H1 (cell line): ENCODE data around the gene TBX2. TPM values are rescaled to one million over a fixed set of nuclear protein-coding genes. Genes with fewer than 3 reads are reported as not detected.

ENCODE experiments used
- BACH1 ChIP-seq: IDR thresholded peaks from 2 replicates; pipeline ENCODE4 v1.6.1; 2012; ENCODE audit warnings: low read length, improper control_type of control experiment
- EP300 ChIP-seq, 2 experiments: IDR thresholded peaks; 1 replicate in 1 of 2; 2 replicates in 1 of 2; pipeline ENCODE4 v1.6.1; 2011 to 2012; ENCODE audit warnings: low read depth in 2 of 2, low read length in 2 of 2, mild to moderate bottlenecking in 2 of 2, borderline replicate concordance in 1 of 2, inconsistent platforms in 1 of 2, moderate library complexity in 1 of 2
- GTF2F1 ChIP-seq: IDR thresholded peaks from 2 replicates; pipeline ENCODE4 v1.6.1; 2012; ENCODE audit warnings: low read depth, low read length, improper control_type of control experiment, borderline replicate concordance
- JUN ChIP-seq: IDR thresholded peaks from 2 replicates; pipeline ENCODE4 v1.6.1; 2011; ENCODE audit warnings: low read depth, mild to moderate bottlenecking, improper control_type of control experiment, low read length
- KDM4A ChIP-seq: IDR thresholded peaks from one replicate; pipeline ENCODE4 v1.7.1; 2012; ENCODE audit warnings: low read depth, mild to moderate bottlenecking, moderate library complexity, low read length, inconsistent platforms; ENCODE audit not compliant: severe bottlenecking
- NANOG ChIP-seq: IDR thresholded peaks from 2 replicates; pipeline ENCODE4 v1.6.1; 2011; ENCODE audit warnings: low read length, low read depth, mild to moderate bottlenecking, inconsistent platforms; ENCODE audit not compliant: insufficient read depth, poor library complexity, severe bottlenecking
- POLR2AphosphoS5 ChIP-seq: IDR thresholded peaks from 2 replicates; pipeline ENCODE4 v1.6.1; 2011; ENCODE audit warnings: low read depth, low read length
- TAF7 ChIP-seq: optimal IDR thresholded peaks from 2 replicates; pipeline ENCODE3; 2011; ENCODE audit warnings: low read depth, mild to moderate bottlenecking, inconsistent platforms, low read length, moderate library complexity, borderline replicate concordance
- TBP ChIP-seq: IDR thresholded peaks from 2 replicates; pipeline ENCODE4 v1.6.1; 2011; ENCODE audit warnings: low read depth, low read length, improper control_type of control experiment
- polyA plus RNA-seq, 7 experiments: library from polyadenylated mRNA; depleted of rRNA in 3 of 7; stranded (reverse) in 5 of 7; unstranded in 2 of 7; fragments of >200 nt in 5 of 7; fragments of 200-250 nt in 2 of 7; gene quantifications; 1 replicate in 5 of 7; 2 replicates in 1 of 7; 4 replicates in 1 of 7; pipeline versions ENCODE4 v1.2.1 to v1.2.3, GENCODE V29; 2011 to 2013; ENCODE audit warnings: missing spikeins in 2 of 7, mixed read lengths in 2 of 7
- total RNA-seq: library from RNA; stranded (reverse); fragmentation: NEBNext Ultra II Directional; extraction: Animal tissue kit (Norgen Biotek cat#: 25700); gene quantifications from 2 replicates; pipeline ENCODE4 v1.2.1, GENCODE V29; 2021
- TF ChIP-seq, protein P1 (sequence below): fragments of 300-600 bp; sonication (generic); IDR thresholded peaks from 2 replicates; pipeline ENCODE4 v1.7.1; 2012; ENCODE audit warnings: low read length, moderate library complexity, mild to moderate bottlenecking, inconsistent platforms; ENCODE audit not compliant: insufficient replicate concordance
- TF ChIP-seq, protein P2 (sequence below): IDR thresholded peaks from 2 replicates; pipeline ENCODE4 v1.6.1; 2011; ENCODE audit warnings: low read length, improper control_type of control experiment

The TBX2 gene
- total and polyA plus RNA-seq, 2 of the 8 experiments (the other 6 are each of a cell fraction or from before 2014, with no cell fraction given) = not detected

DNA sequence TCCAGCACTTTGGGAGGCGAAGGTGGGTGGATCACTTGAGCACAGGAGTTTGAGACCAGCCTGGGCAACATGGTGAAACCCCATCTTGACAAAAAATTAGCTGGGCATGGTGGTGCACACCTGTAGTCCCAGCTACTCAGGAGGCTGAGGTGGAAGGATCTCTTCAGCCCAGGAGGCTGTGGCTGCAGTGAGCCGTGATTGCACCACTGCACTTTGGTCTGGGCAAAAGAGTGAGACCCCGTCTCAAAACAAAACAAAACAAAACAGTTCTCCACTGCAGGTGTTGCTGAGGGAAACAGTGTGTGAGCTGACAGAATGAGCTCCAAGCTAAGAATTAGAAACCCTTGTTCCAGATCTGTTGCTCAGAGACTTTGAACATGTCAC lies 35.2 kb upstream of the TBX2 start (continued):
- TF ChIP-seq, protein P1, sequence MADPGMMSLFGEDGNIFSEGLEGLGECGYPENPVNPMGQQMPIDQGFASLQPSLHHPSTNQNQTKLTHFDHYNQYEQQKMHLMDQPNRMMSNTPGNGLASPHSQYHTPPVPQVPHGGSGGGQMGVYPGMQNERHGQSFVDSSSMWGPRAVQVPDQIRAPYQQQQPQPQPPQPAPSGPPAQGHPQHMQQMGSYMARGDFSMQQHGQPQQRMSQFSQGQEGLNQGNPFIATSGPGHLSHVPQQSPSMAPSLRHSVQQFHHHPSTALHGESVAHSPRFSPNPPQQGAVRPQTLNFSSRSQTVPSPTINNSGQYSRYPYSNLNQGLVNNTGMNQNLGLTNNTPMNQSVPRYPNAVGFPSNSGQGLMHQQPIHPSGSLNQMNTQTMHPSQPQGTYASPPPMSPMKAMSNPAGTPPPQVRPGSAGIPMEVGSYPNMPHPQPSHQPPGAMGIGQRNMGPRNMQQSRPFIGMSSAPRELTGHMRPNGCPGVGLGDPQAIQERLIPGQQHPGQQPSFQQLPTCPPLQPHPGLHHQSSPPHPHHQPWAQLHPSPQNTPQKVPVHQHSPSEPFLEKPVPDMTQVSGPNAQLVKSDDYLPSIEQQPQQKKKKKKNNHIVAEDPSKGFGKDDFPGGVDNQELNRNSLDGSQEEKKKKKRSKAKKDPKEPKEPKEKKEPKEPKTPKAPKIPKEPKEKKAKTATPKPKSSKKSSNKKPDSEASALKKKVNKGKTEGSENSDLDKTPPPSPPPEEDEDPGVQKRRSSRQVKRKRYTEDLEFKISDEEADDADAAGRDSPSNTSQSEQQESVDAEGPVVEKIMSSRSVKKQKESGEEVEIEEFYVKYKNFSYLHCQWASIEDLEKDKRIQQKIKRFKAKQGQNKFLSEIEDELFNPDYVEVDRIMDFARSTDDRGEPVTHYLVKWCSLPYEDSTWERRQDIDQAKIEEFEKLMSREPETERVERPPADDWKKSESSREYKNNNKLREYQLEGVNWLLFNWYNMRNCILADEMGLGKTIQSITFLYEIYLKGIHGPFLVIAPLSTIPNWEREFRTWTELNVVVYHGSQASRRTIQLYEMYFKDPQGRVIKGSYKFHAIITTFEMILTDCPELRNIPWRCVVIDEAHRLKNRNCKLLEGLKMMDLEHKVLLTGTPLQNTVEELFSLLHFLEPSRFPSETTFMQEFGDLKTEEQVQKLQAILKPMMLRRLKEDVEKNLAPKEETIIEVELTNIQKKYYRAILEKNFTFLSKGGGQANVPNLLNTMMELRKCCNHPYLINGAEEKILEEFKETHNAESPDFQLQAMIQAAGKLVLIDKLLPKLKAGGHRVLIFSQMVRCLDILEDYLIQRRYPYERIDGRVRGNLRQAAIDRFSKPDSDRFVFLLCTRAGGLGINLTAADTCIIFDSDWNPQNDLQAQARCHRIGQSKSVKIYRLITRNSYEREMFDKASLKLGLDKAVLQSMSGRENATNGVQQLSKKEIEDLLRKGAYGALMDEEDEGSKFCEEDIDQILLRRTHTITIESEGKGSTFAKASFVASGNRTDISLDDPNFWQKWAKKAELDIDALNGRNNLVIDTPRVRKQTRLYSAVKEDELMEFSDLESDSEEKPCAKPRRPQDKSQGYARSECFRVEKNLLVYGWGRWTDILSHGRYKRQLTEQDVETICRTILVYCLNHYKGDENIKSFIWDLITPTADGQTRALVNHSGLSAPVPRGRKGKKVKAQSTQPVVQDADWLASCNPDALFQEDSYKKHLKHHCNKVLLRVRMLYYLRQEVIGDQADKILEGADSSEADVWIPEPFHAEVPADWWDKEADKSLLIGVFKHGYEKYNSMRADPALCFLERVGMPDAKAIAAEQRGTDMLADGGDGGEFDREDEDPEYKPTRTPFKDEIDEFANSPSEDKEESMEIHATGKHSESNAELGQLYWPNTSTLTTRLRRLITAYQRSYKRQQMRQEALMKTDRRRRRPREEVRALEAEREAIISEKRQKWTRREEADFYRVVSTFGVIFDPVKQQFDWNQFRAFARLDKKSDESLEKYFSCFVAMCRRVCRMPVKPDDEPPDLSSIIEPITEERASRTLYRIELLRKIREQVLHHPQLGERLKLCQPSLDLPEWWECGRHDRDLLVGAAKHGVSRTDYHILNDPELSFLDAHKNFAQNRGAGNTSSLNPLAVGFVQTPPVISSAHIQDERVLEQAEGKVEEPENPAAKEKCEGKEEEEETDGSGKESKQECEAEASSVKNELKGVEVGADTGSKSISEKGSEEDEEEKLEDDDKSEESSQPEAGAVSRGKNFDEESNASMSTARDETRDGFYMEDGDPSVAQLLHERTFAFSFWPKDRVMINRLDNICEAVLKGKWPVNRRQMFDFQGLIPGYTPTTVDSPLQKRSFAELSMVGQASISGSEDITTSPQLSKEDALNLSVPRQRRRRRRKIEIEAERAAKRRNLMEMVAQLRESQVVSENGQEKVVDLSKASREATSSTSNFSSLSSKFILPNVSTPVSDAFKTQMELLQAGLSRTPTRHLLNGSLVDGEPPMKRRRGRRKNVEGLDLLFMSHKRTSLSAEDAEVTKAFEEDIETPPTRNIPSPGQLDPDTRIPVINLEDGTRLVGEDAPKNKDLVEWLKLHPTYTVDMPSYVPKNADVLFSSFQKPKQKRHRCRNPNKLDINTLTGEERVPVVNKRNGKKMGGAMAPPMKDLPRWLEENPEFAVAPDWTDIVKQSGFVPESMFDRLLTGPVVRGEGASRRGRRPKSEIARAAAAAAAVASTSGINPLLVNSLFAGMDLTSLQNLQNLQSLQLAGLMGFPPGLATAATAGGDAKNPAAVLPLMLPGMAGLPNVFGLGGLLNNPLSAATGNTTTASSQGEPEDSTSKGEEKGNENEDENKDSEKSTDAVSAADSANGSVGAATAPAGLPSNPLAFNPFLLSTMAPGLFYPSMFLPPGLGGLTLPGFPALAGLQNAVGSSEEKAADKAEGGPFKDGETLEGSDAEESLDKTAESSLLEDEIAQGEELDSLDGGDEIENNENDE = no peak
- TF ChIP-seq, protein P2, sequence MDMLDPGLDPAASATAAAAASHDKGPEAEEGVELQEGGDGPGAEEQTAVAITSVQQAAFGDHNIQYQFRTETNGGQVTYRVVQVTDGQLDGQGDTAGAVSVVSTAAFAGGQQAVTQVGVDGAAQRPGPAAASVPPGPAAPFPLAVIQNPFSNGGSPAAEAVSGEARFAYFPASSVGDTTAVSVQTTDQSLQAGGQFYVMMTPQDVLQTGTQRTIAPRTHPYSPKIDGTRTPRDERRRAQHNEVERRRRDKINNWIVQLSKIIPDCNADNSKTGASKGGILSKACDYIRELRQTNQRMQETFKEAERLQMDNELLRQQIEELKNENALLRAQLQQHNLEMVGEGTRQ = no peak
- TF ChIP-seq JUN (no peak), TBP (no peak), POLR2AphosphoS5 (no peak), GTF2F1 (no peak), KDM4A (no peak), EP300 (IDR thresholded peaks at IDR 0.05; ENCODE audit: borderline replicate concordance in 1 of 2, low read depth in 2 of 2, low read length in 2 of 2) (no peak), NANOG (no peak), BACH1 (no peak), TAF7 (no peak)
